ENCODE results near the gene NINL.
A peak's percentile ranks its signal among the peaks of the same experiment; 100 is the strongest.

Gene NINL

DNA sequence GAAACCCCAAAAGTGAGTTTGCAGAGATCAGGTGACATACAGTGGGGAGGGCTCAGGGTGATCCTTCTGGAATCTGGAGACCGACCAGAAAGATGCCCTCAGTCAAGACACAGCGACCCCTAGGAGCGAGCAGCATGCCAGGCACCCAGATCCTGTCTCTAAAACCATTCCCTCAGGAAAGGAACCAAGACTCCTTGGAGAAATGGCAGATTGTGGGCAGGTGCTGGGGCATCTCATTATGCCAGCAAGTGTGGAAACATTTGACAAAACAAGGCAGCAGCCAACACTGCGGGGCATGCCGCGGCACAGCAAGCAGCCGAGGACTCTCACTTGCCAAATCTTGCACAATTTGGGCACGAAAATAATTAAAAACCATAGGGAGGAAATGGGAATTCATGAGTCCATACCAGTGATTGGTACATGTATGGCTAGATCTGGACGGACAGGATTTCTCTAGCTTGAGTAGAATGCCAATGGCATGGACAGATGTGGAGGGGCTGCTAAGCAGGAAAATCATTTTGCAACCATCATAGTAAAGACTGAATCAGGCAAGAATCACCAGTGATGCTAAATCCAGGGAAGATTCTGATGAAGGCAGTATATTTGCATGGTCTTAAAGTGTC is 101.0 kb downstream of the NINL start:
- TF ChIP-seq, protein P1, sequence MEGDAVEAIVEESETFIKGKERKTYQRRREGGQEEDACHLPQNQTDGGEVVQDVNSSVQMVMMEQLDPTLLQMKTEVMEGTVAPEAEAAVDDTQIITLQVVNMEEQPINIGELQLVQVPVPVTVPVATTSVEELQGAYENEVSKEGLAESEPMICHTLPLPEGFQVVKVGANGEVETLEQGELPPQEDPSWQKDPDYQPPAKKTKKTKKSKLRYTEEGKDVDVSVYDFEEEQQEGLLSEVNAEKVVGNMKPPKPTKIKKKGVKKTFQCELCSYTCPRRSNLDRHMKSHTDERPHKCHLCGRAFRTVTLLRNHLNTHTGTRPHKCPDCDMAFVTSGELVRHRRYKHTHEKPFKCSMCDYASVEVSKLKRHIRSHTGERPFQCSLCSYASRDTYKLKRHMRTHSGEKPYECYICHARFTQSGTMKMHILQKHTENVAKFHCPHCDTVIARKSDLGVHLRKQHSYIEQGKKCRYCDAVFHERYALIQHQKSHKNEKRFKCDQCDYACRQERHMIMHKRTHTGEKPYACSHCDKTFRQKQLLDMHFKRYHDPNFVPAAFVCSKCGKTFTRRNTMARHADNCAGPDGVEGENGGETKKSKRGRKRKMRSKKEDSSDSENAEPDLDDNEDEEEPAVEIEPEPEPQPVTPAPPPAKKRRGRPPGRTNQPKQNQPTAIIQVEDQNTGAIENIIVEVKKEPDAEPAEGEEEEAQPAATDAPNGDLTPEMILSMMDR (IDR thresholded peaks at IDR 0.05), result peak; percentile 30; the same call in 1 of the 2 replicates

DNA sequence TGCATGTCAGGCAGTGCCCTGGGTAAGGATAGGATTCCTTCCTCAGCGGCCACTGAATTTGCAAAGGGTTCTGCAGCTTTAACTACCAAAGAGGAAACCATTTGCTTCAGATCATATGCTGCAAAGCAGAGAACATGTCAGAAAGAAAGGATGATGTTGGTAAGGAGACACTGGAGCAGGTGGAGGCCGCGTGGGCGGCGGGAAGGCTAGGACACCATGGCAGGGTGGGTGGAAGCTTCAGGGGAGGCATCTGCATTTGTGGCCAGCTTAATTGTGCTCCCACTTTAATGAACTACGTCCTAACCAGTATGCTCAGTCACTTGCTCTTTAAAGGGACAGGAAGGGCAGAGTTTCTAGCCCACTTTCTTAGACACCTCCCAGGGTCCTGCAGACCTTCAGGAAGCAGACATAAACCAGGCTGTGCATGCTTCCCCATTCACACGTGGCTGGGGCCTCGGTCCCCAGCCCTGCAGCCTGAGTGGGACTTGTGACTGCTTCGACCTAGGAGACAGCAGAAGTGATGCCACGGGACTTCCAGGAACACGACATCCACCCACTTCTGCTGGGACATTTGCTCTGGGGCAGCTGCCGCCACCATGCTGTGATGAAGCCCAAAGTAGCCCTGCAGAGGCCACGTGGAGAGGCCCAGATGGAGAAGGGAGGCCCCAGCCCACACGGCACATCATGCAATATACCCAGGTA is 101.7 kb downstream of the NINL start:
- TF ChIP-seq, protein P1 (IDR thresholded peaks at IDR 0.05), result no peak

DNA sequence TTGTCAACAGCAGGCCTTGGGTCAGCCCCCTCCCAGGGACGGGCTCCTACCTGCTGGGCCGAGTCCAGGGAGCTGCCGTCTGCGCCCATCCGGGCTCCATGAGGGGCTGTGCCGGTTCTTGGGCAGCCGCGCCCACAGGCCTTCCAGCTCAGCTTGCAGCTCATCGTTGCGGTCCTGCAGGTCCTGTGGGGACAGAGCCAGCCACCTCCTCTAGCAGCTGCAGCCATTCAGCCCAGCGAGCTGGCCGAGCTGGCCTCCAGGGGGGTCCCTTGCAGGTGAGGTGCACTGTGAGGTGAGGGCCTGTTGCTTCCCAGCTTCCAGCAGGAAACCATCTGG is 103.4 kb downstream of the NINL start:
- TF ChIP-seq, protein P1 (IDR thresholded peaks at IDR 0.05), result no peak

DNA sequence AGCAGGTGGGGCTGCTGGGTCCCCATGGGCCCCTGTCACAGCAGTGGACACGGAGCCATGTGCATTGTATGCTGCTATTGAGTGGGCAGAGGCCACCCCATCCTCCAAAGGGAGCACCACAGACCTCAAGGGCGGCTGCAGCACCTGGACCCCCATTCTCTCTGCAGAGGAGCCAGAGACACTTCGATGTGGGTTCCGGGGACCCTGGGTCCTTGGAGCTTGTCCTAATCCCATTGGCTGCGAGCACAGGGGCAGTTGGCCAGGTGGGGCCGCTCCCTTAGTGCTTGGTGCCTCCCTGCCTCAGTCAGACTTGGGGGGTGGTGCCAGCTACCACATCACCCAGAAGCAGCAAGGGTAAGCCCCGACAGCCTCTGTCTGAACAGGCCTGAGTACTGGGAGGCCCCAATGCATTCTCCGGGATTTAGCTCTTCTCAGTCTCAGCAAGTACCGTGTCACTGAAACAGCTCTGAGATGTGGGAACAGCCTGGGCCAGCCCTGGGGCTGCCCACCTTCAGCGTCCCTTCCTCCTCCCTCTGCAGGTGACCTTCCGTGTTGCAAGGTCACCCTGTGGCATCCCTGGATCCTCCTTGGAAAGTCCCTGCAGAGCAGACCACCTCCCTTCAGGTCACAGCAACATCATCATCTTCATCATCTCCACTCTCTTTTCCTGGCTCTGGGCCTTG is 104.0 kb downstream of the NINL start:
- TF ChIP-seq, protein P1 (IDR thresholded peaks at IDR 0.05), result no peak

DNA sequence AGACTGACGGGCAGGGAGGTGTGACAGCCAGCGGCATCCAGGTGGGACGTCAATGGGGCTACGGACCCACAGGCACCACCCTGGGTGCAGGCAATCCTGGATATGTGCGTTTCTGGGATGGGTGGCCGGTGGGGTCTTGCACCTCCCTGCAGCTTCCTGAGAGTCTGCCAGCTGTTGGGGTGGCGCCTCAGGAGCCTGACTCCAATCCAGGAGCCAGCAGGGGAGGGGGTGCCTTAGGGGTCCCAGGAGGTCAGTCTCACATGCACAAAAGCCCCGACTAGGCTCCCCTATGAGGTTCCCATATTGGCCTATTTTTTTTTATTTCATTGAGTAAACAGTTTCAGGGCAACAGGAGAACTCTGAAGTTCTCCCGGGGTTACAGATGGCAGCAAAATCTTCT is 104.5 kb downstream of the NINL start:
- TF ChIP-seq, protein P1 (IDR thresholded peaks at IDR 0.05), result no peak

DNA sequence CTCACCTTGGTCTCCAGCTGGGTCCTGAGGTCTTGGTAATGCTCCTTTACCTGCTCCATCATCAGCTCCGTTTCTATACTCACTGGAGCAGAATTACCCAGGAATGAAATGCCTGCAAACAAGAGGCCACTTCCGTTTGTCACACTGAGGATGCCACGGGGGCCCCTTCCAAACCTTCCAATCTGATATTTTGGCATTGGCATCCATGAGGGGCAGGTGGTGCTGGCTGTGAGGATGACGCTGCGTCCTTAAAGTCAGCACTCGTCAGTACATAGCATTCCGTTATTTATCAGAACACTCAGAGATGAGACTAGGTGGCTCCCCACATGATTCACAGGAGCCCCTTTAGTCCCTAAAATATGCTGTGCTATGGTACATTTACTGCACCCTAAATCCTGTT is 105.2 kb downstream of the NINL start:
- TF ChIP-seq, protein P1 (IDR thresholded peaks at IDR 0.05), result no peak

DNA sequence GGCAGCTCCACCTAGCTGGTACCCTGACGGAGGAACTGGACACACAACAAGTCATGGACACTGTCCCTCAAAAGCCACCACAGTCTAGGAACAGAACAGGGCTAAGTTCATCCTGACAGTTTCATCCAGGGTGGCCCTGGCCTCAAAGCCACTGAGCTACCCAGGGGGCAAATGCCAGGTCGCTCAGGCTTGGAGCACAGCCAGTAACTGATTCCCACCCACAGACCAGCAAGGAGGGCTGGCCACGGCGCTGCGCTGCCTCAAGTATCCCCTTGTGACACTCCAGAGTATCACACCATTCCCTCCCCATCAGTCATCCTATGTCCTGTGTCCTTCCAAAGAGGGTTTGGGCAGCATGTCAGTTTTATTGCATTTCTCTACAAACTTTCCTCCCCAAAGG is 105.7 kb downstream of the NINL start:
- TF ChIP-seq, protein P1 (IDR thresholded peaks at IDR 0.05), result no peak
